HG03060 (cell line): Measurements from ENCODE around the gene FRG2B.
"Not testable (repeated sequence)": the region's sequence is repeated elsewhere in the genome, so short reads cannot be mapped to it uniquely, and the experiment has no call there.

Experiments used
- ATAC-seq: cut with Tn5 transposase; IDR thresholded peaks from one replicate; pipeline ENCODE4 v1.9.1; 2021; ENCODE audit warnings: low read depth, moderate number of reproducible peaks; ENCODE audit not compliant: unreplicated experiment

FRG2B gene

DNA sequence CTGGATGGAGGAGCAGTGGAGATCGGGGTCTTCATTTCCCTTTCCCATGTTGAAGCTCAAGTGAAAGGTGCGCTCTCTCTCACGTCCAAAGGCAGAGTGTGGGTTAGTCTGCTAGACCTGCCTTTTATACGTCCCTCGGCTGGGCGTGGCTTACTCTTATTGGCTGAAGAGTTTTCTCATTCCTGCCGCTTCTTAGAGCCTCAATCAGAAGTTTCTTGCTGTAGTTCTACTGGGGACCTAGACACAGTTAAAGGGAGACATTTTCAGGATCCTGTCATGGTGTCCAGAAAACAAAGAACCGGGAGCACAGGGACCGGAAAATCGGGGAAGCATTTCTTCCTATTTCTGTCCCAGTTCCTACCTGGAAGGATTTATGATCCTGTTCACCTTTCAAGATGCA is at the start of gene FRG2B:
FRG2B (minus strand) TSS at position 101 of the 400 bp plus-strand sequence; CDS start at position 48, 53 bp downstream.
- not testable (repeated sequence) for ATAC-seq

DNA sequence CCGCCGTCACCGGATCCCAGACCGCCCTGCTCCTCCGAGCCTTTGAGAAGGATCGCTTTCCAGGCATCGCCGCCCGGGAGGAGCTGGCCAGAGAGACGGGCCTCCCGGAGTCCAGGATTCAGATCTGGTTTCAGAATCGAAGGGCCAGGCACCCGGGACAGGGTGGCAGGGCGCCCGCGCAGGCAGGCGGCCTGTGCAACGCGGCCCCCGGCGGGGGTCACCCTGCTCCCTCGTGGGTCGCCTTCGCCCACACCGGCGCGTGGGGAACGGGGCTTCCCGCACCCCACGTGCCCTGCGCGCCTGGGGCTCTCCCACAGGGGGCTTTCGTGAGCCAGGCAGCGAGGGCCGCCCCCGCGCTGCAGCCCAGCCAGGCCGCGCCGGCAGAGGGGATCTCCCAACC is 40.9 kb upstream of the FRG2B start:
- not testable (repeated sequence) for ATAC-seq

DNA sequence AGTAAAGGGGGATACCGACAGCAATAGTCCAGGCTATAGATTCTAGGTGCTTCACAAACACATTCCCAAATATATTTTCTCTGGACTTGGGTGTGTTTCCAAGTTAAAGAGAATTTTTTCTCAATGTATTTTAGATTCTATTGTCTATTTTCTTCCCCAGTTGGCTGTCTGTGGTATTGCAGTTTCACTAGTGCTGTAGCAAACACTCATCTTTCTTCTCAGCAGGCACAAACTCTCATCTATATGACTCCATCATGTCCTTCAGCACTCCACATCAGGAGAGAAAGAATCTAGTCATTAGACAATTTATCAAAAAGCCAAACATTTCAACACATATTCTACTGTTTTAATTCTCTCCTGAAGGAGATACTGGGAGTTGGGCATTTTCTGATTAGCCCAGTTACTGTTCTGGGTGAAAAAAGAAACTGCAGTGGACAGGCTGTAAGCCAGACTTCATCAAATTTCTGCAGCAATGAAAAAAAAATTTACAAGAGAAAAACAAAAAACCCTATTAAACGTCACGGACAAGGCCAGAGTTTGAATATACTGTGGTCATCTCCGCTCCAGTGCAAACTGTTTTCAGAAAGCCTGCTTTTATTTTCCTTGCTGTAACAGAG is 37.1 kb upstream of the FRG2B start:
- not testable (repeated sequence) for ATAC-seq

DNA sequence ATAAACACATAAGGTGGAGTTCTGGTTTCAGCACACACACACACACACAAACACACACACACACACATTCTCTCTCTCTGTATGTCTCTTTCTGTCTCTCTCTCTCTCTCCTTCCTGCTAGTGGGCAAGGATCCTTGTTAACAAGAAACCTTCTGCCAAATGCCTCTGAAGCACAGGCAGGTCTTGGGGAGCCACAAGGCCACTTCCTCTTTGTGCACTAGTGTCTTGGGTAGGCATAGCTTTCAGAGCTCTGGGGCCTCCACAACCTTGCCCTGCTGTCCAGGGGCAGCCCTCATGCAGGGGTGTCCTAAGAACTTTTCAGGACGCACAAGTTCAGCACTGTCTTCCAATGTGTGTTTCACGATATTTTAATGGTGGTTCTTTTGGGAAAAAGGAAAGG is 34.5 kb upstream of the FRG2B start:
- not testable (repeated sequence) for ATAC-seq

DNA sequence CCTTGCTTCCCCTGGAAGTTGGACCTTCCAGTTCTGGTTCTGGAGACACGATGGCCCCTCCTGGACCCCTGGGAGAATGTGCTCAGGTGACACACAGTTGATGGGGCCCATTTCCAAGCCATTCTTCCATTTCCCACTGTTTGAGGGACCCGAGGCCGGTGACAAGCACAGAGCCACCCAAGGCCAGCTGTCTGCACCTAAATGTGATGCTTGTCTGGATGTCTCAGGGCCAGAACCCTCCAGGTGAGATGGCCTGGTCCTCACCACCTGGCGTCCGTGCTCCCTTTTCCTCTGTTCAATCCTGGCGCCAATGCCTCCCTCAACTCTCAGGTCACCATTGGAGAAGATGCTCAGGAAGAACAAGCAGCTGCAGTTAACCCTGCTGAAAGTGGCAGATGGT is 33.9 kb upstream of the FRG2B start:
- not testable (repeated sequence) for ATAC-seq

DNA sequence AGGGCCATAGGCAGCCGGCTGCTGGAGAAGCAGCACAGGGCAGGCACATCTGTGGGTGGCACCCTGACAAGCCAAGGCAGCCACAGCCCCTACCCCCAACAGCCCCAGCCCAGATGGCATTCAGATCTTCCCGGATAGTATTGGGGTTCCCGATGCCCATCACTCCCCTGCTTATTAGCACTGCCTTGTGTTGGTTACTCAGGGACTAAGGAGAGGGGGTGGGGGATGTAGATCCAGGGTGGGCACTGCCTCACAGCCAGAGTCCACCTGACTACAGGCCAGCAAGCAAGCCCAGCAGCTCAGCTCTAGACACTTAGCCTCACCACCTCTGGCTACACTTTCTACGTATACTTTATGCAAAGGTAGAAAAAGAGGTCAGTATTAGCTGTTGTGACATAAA is 30.7 kb upstream of the FRG2B start:
- ATAC-seq: not testable (repeated sequence)

DNA sequence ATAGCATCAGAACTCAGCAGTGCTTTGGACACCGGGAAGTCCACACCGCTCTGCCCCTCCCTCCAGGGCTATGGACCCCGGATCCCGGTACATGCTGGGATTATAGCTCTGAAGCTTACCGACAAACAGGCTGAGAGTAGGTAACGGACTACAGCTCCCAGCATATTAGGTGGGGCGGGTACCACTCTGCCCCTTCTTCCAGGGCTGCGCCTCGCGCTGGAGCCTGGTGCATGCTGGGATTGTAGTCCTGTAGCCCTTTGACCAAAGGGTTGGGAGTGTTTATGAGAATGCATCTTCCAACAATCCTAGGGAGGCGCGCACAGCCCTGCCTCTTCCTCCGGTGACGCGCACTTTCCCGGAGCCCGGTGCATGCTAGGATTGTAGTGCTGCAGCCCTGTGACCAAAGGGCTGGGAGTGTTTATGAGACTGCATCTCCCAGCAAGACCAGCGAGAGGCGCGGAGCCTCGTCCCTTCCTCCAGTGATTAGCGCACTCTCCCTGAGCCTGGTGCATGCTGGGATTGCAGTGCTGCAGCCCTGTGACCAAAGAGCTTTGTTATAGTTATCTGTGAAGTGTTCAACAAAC is 22.4 kb upstream of the FRG2B start:
- not testable (repeated sequence) for ATAC-seq

DNA sequence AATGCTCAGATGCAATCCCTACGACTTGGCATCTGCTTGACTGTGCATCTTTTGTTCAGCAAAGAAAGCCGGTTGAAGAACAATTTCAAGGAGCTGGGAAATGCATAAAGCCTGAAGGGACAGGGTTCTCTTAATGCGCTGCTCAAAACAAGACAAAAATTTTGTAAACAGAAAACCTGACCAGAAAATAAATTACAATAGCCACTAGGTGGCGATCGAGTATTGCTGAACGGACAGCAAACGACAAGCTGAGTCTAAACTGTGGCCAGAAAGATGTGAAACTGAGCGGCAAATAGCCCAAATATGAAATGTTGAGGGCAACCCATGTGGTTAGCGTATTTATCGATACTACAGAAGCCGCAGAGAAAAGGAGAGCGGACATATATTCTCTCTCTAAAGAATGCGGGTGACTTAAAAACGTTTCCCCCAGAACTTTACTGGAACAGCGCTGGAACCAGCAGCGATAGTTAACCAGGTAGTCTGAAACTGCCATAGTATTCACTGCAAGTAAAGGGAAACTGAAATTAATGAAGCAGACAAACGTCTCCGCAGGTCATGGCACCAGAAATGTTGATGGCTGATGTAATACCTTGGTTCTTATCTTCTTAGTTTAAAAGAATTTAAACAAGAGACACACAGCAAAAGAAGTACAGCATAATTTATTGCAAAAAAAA is 20.6 kb upstream of the FRG2B start:
- ATAC-seq: not testable (repeated sequence)

DNA sequence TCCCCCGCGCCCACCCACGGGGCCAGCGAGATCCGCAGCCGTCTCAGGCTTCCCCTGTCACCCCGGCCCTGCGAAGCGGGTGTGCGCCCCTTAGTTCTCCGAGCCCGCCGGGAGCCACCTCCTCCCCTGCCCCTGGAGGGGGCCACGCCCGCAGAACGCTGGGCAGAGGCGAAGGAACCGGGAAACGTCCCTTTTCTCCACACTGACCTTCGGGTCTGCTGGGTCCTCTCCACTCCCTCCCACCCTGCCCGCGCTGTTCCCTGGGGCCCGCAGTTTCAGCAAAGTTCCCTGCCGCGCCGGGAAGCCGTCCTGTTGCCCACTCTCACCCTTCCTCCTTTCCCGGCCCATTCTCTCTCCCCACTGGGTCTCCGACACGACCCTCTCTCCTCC is 11.2 kb upstream of the FRG2B start:
- ATAC-seq: not testable (repeated sequence)

DNA sequence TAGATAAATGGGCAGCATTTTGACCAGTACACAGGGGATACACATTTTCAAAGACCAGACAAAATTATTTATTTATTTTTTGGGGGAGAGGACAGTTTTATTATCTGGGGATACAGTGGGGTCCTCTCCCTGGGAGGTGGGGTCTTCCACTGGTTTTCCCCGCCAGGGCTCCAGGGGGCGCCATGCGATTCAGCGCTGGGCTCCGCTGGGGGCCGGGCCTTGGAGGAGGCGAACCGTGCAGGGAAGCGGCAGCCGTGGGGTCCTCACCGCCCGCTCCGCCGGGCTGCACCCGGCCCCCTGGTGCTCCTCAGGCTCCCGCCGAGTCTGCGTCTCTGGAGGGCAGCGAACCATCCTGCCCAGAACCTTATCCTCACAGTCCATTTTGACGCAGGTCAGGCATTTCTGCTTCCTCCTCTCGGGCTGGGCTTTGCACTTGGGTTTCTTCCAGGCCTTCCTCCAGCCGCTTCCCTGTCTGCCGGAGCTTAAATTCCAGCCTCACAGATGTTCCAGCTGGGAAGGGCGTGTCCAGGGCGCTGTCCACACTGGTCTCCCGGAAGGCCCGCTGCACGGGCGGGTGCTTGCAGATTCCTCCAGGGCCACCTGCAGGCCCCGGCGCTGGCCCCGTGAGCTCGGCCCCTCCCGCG is 10.7 kb upstream of the FRG2B start:
- not testable (repeated sequence) for ATAC-seq

DNA sequence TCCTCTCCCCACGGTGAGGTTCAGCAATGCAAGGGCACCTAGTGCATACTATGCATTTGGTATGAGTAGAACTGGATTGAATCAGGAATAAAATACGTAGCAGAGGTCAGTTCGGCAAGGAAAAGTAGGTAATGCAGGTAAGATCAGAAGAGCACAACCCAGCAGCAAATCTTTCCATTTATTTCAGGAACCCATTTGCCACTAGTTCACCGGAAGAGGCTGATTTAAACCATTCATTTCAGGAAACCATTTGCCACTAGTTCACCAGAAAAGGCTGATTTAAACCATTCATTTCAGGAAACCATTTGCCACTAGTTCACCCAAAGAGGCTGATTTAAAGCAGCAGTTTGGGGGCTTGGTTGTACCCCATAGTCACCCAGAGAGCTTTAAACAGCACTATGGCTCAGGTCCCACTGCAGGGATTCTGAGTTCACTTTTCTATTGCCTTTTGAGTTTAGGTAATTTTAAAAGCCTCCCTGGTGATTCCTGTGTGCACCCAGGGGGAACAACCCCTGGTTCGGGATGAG is 4.2 kb upstream of the FRG2B start:
- not testable (repeated sequence) for ATAC-seq

DNA sequence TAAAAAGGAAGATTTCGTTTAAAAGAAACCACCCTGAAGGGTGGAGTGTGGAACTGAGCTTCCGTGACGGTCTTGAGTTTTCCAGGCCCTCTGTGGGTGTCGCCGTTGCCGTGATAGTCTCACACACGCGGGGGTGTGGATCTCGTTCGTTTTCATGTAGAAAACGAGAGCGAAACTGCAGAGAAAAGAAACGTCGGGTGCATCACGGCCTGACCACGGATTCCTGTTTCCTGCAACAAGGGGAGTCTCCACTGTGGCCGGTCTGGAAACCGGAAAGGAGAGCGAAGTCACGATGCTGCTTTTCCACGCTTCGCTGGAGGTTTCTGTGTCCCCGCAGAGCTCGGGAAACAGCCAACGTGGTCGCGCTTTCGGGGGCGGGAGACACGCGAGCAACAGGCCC is 4.1 kb downstream of the FRG2B start:
- ATAC-seq: not testable (repeated sequence)

DNA sequence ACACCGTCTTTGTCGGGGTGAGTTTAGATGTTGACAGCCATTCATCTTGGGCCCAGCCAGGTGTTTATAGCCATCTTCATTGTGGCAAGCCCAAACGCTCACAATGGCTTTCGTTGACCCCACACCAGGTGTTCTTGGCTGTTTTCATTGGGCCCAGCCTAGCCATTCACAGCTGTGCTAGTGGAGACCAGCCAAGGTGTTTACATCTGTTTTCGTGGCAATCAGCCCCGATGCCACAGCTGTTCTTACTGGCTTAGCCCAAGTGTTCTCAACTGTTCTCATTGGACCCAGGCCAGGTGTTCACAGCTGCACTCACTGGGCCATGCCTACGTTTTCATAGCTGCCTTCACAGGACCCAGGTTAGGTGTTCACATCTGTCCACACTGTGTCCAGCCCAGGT is 7.7 kb downstream of the FRG2B start:
- no peak for ATAC-seq

DNA sequence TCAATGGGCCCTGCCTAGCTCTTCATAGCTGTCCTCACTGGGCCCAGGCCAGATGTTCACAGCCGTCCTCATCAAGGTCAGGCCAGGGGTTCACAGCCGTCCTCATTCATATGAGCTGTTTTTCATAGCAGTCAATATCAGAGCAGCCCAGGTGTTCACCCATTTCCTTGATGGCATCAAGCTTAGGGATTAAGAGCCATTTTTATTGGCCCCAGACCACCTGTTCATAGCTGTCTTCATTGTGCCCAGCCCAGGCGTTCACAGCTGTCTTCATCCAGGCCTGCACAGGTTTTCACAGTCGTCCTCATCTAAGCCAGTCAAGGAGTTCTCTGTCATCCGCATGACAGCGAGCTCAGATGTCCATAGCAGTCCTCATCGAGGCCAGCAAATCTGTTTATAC is 9.4 kb downstream of the FRG2B start:
- no peak for ATAC-seq

DNA sequence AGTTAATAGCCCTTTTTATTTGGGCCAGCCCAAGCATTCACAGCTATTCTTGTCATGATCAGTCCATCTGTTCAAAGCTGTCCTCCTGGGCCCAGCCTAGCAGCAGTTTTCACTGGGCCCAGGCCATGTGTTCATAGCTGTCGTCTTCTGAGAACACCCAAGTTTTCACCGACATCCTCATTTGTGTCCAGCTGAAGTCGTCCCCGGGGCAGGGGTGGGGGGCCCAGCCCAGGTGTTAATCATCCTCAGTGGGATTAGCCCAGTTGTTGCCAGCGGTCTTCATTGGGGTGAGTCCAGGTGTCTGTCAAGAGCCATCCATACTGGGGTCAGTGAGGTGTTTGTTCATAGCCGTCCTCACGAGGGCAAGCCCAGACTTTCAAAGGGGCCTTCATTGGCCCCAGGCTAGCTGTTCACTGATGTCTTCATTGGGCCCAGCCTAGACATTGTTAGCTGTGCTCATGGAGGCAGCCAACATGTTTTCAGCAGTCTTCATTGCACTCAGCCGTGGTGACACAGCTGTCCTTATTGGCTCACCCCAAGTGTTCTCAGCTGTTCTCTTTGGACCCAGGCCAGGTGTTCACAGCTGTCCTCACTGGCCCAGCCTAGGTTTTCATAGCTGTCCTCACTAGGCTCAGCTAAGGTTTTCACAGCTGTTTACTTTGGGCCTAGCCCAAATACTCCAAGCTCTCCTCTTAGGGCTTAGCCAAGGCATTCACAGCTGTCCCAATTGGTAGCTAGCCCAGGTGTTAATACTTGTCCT is 10.0 kb downstream of the FRG2B start:
- no peak for ATAC-seq

DNA sequence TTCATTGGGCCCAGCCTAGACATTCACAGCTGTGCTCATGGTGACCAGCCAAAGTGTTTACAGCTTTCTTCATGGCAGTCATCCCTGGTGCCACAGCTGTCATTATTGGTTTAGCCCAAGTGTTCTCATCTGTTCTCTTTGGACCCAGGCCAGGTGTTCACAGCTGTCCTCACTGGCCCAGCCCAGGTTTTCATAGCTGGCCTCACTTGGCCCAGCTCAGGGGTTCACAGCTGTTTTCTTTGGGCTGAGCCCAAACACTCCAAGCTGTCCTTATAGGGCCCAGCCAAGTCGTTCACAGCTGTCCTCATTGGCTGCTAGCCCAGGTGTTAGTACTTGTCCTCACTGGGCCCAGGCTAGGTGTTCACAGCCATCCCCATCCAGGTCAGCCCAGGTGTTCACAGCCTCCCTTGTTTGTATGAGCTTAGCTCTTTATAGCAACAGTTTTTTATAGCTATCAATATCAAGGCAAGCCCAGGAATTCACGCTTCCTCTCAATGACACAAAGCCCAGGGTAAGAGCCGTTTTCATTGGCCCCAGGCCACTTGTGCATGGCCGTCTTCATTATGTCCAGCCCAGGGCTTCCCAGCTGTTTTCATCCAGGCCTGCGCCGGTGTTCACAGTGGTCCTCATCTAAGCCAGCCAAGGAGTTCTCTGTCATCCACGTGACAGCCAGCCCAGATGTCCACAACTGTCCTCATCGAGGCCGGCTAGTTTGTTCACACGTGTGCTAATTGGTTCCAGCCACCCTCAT is 11.6 kb downstream of the FRG2B start:
- ATAC-seq: no peak

DNA sequence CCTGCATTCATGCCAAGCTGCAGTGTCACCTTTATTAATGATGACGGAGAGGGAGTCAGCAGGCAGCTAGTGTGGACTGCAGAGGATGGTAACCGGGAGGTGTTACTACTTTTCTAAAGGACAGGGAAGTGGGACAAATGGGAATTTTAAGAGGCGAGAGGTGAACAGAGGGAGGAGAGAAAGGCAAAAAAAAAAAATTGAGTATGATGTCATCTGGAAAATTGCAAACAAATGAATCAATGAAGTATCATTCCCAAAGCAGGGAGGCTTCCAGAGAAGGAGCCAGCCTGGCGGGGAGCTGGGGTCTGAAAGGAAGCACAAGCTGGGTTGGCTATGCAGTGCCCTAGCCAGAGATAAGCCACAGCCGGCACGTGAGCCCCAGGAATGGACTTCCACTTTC is 12.9 kb downstream of the FRG2B start:
- ATAC-seq: no peak

DNA sequence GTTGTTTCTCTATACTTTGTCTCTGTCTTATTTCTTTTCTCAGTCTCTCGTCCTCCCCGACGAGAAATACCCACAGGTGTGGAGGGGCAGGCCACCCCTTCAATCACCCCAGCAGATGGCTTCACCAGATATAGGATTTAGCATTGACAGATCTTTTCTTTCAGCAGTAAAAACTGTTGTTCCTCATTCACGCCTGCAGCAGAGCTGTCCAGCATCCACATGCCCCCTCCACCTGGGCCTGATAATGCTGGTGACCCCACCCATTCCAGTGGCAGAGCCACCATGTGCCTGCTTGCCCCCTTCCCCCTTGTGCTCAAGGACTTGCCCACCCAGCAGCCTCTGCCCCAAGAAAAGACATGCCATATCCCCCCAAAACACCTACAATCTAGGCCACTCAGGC is 15.5 kb downstream of the FRG2B start:
- no peak for ATAC-seq

DNA sequence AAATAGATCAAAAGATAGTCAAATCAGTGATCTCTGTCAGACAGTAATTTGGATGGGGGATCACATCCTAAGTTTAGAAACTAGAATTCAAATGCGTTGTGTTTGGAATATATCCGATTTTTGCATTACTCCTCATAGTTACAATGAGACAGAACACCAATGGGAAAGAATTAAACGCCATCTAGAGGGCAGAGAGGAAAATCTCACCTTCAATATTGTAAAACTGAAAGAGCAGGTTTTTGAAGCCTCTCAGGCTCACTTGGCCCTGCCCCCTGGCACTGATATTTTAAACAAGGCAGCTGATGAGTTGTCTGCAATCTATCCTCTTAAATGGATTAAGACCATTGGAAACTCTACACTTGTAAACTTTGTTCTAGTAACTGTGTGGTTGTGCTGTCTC is 17.7 kb downstream of the FRG2B start:
- no peak for ATAC-seq

DNA sequence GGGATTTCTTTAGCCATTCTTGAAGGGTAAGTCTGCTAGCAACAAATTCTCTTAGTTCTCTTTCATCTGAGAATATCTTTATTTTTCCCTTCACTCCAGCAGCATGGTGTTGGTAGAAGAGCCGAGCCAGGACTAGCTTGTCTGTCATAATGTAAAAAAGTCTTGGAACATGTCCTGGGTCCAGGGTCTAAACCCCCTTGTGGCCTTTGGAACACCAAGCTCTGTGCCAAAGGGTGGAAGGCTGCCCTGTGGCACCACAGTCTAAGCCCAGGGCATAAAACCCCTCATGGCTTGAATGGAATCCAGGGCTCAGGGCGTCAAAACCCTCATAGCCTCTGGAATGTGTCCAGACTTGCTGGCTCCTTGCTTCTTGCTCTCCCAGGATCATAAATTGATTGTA is 23.2 kb downstream of the FRG2B start:
- not testable (repeated sequence) for ATAC-seq
